HG02870 (cell line): Measurements from ENCODE around the gene SPINK8.
A peak's percentile ranks its signal among the peaks of the same experiment; 100 is the strongest.
"Not testable (repeated sequence)": the region's sequence is repeated elsewhere in the genome, so short reads cannot be mapped to it uniquely, and the experiment has no call there.

Source experiments
- ATAC-seq: cut with Tn5 transposase; IDR thresholded peaks from one replicate; pipeline ENCODE4 v1.9.1; 2021; ENCODE audit warnings: mild to moderate bottlenecking, moderate library complexity; ENCODE audit not compliant: unreplicated experiment

The SPINK8 gene

DNA sequence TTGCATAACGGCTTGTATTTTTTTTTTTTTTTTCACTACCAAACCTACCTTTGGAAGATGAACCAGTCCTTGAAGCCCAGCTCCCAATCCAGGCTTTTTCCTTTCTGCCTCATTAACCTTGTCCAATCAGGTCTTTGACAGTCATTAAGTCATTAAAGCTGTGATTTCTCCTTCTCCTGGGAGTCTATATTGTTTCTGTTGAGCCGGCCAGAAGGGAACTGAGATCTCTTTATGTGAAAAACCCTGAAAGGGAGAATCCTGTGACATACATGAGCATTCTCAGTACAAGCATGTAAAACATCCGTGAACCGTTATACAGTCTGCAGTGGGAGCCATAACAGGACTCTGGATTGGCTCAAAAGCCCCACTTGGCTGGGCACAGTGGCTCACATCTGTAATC is 52.6 kb downstream of the SPINK8 start:
- ATAC-seq: no peak

DNA sequence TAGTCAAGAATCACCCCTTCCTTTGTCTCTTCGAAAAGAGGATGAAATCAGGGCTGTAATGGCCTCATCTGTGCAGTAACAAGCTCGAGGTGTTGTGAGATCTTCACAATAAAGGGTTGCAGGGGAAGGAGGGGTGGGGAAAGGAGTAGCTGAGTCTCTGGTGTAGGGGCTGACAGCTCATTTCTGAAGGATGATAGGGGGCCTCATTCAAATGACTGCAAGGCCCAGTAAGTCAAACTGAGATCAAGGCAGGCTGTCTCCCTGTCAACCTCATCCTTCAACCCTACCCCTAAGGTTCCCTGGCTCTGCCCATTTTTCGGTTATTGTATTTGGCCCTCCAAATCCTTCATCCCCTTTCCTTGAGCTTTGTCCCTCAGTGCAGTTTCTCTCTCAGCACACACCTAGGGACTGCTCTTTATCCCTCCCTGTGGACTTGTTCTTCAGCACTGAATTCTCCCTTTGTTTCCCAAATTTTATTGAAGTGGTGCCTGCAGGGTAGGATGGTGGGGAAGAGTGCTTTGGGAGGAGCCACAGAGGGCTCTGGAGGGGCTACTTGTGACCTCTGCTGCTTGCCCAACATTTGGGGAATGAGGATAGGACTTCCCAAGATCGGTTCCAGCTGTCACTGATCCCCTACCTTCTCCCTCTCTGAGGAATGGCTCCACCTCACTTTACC is 54.4 kb downstream of the SPINK8 start:
- no peak for ATAC-seq

DNA sequence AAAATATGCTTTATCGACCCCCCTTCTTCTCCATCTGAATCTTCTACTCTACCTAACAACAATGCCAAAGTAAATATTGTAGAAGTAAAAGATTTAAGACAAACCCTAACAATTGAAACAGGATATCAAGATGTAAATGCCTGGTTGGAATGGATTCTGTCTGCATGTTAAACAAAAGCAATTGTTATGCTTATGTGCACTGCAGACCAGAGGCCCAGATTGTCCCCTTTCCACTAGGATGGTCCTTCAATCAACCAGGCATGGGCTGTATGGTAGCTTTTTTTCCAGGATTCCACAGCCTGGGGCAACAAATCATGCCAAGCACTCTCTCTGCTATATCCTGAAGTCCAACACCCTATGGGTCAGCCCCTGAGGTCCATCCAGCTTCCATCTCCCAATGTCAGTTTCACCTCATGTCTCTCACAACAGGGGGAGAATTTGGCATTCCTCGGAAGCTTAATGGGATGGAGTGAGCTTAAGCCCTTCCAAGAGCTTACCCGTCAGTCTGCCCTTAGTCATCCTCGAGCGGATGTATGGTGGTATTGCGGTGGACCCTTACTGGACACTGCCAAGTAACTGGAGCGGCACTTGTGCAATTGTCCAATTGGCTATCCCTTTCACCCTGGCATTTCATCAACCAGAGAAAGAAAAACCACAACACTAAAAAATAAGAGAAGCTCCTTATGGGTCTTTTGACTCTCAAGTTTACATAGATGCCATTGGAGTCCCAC is 56.4 kb downstream of the SPINK8 start:
- no peak for ATAC-seq

DNA sequence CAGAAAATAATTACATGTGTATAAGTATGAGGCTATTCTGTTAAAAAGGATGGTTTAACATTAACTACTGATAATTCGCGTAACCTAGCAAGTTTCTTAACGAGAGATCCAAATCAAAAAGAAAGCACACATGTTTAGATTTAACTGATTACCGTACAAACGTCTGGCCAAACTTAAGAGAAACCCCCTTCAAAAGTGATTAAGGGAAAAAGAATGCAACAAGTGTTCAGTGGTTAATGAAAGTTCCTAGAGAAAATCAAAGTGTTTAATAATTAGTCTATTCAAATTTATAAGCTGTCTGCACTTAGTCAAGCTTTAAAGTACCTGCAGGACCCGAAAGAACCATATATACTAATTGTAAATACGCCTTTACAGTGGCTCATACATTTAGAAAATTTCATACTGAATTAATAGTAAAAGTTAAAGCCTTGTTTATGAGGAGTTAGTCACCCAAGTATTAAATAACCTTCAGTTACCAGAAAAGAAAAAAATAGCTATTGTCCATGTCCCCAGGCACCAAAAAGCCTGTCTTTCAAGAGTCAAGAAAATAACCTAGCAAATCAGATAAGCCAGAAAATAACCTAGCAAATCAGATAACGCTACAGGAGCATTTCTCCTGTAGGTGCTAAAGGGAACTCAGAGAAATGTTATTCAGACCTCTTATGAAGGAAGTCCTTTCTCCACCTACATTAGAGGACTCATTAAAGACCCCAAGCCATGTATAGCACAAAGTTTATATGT is 58.0 kb downstream of the SPINK8 start:
- ATAC-seq: no peak

DNA sequence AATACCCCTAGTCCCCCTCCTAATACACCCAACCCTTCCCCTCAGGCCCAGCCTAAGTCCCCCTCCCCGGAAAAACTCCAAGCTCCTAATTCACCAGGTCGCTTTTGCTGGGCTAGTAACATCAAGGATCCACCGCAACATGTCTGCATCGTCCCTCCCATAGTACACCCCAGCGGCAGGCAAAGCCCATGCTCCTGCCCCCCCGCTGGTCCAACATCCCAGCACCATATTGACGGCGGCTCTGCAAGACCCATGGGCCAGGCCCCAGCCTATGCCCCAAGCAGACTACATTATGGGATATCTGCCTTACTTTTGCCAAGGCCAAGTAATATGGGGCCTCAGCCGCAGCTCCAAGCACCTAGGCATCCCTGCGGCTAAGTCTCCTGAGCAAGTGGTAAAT is 59.0 kb downstream of the SPINK8 start:
- ATAC-seq: no peak

DNA sequence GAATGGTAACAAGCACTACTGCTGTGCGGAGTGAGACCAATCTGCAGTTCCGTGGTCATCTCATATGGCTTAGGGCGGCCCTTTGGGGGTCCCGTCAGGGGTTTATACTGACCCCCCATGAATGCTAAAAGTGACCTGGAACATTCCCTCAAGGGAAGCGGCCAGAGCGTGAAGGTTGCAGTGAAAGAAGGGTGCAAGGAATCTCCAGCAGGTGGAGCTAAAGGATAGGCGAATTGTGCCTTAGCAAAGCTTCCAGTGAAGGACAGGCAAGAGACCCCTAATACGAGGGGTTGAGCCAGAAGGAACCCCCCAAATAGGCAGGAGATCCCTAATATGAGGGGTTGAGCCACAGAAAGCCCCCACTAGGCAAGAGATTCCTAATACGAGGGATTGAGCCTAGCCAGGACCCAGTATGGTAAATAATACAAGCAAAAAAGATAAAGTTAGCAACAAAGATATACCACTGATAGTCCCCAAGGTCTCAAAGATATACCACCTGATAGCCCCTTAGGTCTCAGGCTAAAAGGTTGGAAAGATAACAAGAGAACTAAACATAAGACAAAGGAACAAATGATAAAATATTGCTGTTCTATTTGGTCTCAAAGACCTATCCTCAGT is 59.8 kb downstream of the SPINK8 start:
- no peak for ATAC-seq

DNA sequence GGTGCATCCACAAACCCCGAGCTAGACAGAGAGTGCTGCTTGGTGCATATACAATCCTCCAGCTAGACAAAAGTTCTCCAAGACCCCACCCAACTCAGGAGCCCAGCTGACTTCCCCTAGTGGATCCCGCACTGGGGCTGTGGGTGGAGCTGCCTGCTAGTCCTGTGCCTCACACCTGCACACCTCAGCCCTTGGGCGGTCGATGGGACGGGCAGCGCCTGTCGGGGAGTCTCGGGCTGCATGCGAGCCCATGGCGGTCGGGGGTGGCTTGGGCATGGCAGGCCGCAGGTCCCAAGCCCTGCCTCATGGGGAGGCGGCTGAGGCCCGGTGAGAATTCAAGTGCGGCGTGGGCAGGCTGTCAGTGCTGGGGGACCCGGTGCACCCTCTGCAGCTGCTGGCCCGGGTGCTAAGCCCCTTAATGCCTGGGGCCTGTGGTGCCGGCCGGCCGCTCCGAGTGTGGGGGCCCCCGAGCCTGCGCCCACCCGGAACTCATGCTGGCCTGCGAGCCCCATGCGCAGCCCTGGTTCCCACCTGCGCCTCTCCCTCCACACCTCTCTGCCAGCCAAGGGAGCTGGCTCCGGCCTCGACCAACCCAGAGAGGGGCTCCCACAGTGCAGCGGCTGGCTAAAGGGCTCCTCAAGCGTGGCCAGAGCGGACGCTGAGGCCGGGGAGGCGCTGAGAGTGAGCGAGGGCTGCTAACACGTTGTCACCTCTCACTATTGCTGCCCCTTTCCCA is 61.5 kb downstream of the SPINK8 start:
- no peak for ATAC-seq

DNA sequence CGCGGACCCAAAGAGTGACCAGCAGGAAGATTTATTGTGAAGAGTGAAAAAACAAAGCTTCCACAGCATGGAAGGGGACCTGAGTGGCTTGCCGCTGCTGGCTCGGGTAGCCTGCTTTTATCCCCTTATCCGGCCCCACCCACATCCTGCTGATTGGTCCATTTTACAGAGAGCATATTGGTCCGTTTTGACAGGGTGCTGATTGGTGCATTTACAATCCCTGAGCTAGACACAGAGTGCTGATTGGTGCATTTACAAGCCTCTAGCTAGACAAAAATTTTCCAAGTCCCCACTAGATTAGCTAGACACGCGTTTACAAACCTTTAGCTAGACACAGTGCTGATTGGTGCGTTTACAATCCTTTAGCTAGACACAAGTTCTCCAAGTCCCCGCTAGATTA is 62.2 kb downstream of the SPINK8 start:
- not testable (repeated sequence) for ATAC-seq

DNA sequence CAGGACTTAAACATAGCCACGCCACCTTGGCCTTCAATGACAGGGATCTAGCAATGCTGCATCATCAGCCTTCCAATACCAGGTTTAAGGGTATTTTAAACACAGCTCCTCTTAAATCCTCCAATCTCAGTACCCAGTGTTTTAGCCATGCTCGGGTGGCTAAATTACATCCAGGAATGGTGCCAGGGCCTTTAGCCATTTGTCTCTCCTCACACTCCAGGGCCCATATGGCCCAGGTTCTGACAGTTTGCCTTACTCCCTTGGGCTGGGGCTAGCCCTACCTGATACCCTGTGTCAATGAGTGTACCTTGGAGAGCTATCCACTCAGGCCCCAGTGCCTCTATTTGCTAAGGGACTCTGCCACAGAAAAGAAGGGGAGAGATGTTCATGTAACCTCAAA is 63.2 kb downstream of the SPINK8 start:
- ATAC-seq: no peak

DNA sequence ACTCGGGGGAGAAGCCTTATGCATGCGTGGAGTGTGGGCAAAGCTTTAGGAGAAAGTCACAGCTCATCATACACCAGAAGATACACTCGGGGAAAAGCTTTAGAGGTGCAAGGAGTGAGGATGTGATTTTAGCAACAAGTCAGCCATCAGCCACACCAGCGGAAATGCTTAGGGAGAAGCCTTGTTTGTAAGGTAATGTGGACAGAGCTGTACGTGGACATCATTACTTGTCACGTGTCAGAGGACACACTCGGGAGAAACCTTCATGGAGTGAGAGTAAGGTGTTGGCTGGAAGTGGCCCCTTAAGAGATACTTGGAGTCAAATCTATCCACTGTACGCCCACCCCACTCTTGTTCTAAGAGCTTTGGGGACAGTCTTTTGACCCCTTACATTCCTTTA is 63.9 kb downstream of the SPINK8 start:
- ATAC-seq: no peak

DNA sequence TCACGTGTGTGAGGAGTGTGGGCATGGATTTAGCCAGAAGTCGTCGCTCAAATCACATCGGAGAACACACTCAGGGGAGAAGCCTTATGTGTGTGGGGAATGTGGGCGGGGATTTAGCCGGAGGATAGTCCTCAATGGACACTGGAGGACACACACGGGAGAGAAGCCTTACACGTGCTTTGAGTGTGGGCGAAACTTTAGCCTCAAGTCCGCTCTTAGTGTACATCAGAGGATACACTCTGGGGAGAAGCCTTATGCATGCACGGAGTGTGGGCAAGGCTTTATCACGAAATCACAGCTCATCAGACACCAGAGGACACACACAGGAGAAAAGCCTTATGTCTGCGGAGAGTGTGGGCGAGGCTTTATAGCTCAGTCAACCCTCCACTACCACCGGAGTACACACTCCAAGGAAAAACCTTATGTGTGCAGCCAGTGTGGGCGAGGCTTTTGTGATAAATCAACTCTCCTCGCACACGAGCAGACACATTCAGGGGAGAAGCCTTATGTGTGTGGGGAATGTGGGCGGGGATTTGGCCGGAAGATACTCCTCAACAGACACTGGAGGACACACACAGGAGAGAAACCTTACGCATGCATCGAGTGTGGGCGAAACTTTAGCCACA is 64.4 kb downstream of the SPINK8 start:
- no peak for ATAC-seq

DNA sequence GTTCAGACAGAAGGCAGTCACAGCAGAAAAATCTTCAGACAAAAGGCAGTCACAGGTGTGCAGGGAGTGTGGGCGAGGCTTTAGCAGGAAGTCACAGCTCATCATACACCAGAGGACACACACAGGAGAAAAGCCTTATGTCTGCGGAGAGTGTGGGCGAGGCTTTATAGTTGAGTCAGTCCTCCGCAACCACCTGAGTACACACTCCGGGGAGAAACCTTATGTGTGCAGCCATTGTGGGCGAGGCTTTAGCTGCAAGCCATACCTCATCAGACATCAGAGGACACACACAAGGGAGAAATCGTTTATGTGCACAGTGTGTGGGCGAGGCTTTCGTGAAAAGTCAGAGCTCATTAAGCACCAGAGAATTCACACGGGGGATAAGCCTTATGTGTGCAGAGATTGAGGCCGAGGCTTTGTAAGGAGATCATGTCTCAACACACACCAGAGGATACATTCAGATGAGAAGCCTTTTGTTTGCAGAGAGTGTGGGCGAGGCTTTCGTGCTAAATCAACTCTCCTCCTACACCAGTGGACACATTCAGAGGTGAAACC is 65.0 kb downstream of the SPINK8 start:
- peak; percentile 74 for ATAC-seq

DNA sequence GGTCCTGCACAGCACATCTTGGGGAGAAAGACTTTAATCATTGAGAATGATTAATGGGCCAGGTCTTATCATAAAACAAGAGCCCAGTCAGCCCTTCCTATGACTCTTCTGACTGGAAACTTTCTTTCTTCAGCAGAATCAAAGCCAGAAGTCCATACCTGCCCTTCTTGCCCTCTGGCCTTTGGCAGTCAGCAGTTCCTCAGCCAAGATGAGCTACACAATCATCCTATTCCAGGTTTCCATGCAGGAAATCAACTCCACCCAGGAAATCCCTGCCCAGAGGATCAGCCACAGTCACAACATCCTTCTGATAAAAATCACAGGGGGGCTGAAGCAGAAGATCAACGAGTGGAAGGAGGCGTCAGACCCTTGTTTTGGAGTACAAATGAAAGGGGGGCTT is 65.7 kb downstream of the SPINK8 start:
- no peak for ATAC-seq

DNA sequence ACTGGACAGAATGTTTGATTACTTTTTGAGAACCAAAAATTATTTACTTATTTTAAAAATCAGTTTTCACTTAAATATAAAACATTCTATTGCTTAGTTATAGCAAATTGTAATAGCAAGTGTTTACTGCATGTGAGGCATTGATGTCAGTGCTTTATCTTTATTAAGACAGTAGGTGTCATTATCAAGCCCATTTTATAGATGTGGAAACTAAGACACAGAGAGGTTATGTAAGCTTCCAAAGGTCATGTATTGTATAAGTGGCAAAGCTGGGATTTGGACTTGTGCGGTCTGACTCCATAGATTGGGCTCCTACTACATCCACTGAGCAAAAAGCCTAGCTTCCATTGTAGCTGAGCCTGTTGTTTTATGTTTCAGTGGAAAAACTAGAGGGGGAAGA is 74.9 kb downstream of the SPINK8 start:
- ATAC-seq: no peak
